Ectodermal cell (in vitro differentiated cells): ENCODE measurements around the gene SSC5D.

ENCODE experiments used
- H3K27ac ChIP-seq: 2 replicates; pipeline ENCODE4 v1.7.0; 2013; ENCODE audit warnings: mild to moderate bottlenecking, low read depth, low read length; ENCODE audit not compliant: insufficient read depth, poor library complexity, severe bottlenecking
- H3K27me3 ChIP-seq: 2 replicates; pipeline ENCODE4 v1.7.0; 2013; ENCODE audit warnings: mild to moderate bottlenecking, low read length; ENCODE audit not compliant: insufficient read depth, control insufficient read depth, poor library complexity, severe bottlenecking
- H3K36me3 ChIP-seq: one replicate; pipeline ENCODE4 v1.7.0; 2013; ENCODE audit warnings: low read length; ENCODE audit not compliant: control insufficient read depth, insufficient read depth
- H3K4me1 ChIP-seq: one replicate; pipeline ENCODE4 v1.7.0; 2013; ENCODE audit warnings: low read length; ENCODE audit not compliant: control insufficient read depth, insufficient read depth
- H3K4me3 ChIP-seq: 2 replicates; pipeline ENCODE4 v1.7.0; 2013; ENCODE audit warnings: low read depth, low read length, control low read depth; ENCODE audit not compliant: insufficient read depth
- H3K9me3 ChIP-seq: 2 replicates; pipeline ENCODE4 v1.7.0; 2013; ENCODE audit warnings: mild to moderate bottlenecking, low read length, moderate library complexity; ENCODE audit not compliant: control insufficient read depth
- WGBS, 2 experiments: methylation state at CpG; one replicate each; pipeline ENCODE4 v1.1.7; 2013; ENCODE audit warnings: missing lambda C conversion rate in 2 of 2; 5-methylcytosine and 5-hydroxymethylcytosine counted together

SSC5D gene

DNA sequence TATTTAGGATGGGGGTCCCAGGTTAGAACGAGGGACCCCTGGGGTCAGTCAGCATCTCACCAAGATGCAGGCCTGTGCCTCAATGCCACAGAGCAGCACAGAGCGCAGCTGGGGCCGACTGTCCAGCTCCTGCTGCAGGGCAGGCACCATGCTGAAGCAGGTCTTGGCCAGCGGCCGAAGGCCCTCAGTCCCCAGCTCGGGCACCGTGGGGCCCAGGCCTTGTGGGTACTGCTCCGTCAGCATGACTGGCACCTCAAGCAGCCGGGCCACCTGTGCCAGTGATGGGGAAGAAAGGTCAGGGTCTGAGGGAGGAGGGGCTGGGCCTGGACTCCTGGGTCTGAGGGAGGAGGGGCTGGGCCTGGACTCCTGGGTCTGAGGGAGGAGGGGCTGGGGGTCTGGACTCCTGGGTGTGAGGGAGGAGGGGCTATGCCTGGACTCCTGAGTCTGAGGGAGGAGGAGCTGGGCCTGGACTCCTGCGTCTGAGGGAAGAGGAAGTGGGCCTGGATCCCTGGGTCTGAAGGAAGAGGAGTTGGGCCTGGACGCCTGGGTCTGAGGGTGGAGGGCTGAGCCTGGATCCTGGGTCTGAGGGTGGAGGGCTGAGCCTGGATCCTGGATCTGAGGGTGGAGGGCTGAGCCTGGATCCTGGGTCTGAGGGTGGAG, 32.5 kb upstream of the SSC5D start:
- no peak overlapping the region for H3K4me3 ChIP-seq
- H3K27me3 ChIP-seq, result peaks cover 20% of the 10 kb centered on the region
- H3K4me1 ChIP-seq, result peaks cover 9% of the 10 kb centered on the region
- no peaks in the 10 kb centered on the region for H3K9me3 ChIP-seq
- H3K36me3 ChIP-seq, result no peaks in the 10 kb centered on the region
- 92 to 94% methylated on average over 11 of the region's 11 CpGs for WGBS, 2 experiments
- H3K27ac ChIP-seq, result no peak overlapping the region

- H3K27me3 ChIP-seq, result peaks cover 13% of the 10 kb centered on the region
- no peak overlapping the region for H3K27ac ChIP-seq
- no peak overlapping the region for H3K4me3 ChIP-seq
- WGBS, 2 experiments, result 95% methylated on average over 14 of the region's 14 CpGs
- H3K4me1 ChIP-seq, result peaks cover 9% of the 10 kb centered on the region
- no peaks in the 10 kb centered on the region for H3K36me3 ChIP-seq
- no peaks in the 10 kb centered on the region for H3K9me3 ChIP-seq
Measured at GRCh38 chr19:55456347-55456746, 31.9 kb upstream of the SSC5D start.

GRCh38 chr19:55457683-55458457, 30.4 kb upstream of the SSC5D start:
- Histone ChIP-seq H3K27ac (no peak overlapping the region), H3K27me3 (peaks cover 7% of the 10 kb centered on the region), H3K4me3 (no peak overlapping the region), H3K9me3 (no peaks in the 10 kb centered on the region), H3K4me1 (peaks cover 4% of the 10 kb centered on the region), H3K36me3 (no peaks in the 10 kb centered on the region)
- WGBS, 2 experiments, result 81 to 82% methylated on average over 15 to 16 of the region's 16 CpGs

DNA sequence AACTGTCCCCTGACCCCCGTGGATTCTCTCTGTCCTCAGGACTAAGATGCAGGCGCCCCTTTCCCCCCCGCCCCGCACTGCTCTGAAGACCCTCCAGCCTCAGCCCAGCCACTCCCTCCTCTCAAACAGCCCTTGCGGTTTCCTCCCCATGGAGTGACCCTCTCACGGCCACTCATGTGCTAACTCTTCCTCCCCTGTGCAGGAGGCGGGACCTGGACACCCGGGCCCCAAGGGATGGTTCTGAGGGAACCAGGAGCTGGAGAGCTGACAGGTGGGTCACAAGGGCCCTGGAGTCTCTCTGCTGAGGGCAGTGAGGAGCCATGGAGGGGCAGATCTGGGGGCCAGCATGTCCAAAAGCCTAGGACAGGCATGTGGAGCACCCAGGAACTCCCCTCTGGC, 28.7 kb upstream of the SSC5D start:
- Histone ChIP-seq H3K9me3 (no peaks in the 10 kb centered on the region), H3K36me3 (no peaks in the 10 kb centered on the region), H3K4me1 (peaks cover 13% of the 10 kb centered on the region), H3K27ac (no peak overlapping the region), H3K27me3 (peaks cover 24% of the 10 kb centered on the region), H3K4me3 (no peak overlapping the region)
- 74 to 78% methylated on average over 8 of the region's 8 CpGs for WGBS, 2 experiments

GRCh38 chr19:55459950-55460657, 28.1 kb upstream of the SSC5D start:
- Histone ChIP-seq H3K27ac (no peak overlapping the region), H3K27me3 (peaks cover 24% of the 10 kb centered on the region), H3K36me3 (no peaks in the 10 kb centered on the region), H3K4me3 (peak overlapping the region; percentile 60), H3K9me3 (no peaks in the 10 kb centered on the region), H3K4me1 (peaks cover 19% of the 10 kb centered on the region)
- WGBS, 2 experiments, result 82 to 84% methylated on average over 16 of the region's 16 CpGs

DNA sequence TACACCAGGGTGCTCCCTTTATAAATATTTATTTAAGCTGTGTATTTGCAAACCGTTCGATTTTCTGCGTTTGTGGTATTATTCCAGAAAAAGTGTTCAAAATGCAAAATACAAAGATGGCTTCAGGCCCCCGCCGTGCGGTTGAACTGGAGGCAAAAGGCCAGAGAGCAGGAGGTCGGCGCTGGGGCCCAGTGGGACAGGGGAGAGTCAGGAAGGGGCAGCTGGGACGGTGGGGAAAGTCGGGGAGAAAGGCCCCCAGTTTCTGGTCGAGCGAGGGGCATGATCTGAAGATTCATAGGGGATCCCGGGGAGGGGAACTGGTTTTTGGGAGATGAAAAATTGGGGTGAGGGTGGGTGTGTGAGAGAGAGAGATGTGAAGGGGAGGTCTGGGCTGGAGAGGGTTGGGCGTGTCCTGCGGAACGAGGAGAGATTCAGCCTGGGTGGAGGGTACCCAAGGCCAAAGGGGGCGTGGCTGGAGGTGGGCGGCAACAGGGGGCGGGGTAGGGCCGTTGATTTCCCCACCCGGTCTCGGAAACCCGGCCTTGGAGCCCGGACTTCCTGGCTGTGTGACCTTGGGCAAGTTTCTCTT, 27.5 kb upstream of the SSC5D start:
- peak overlapping the region; percentile 74 for H3K27ac ChIP-seq

GRCh38 chr19:55461259-55461973, 26.8 kb upstream of the SSC5D start, which contains the start of gene ISOC2:
TSS of gene ISOC2 (minus strand) at chr19:55461642. CDS start at chr19:55456486, 5,156 bp downstream.
- peak within 1 kb of the TSS; percentile 74 for H3K27ac ChIP-seq

More for the DNA sequence above, 27.5 kb upstream of the SSC5D start:
- Histone ChIP-seq H3K9me3 (no peaks in the 10 kb centered on the region), H3K36me3 (no peaks in the 10 kb centered on the region), H3K4me3 (peak overlapping the region; percentile 60), H3K27me3 (peaks cover 29% of the 10 kb centered on the region), H3K4me1 (peaks cover 19% of the 10 kb centered on the region)
- 12 to 14% methylated on average over 24 of the region's 24 CpGs for WGBS, 2 experiments

DNA sequence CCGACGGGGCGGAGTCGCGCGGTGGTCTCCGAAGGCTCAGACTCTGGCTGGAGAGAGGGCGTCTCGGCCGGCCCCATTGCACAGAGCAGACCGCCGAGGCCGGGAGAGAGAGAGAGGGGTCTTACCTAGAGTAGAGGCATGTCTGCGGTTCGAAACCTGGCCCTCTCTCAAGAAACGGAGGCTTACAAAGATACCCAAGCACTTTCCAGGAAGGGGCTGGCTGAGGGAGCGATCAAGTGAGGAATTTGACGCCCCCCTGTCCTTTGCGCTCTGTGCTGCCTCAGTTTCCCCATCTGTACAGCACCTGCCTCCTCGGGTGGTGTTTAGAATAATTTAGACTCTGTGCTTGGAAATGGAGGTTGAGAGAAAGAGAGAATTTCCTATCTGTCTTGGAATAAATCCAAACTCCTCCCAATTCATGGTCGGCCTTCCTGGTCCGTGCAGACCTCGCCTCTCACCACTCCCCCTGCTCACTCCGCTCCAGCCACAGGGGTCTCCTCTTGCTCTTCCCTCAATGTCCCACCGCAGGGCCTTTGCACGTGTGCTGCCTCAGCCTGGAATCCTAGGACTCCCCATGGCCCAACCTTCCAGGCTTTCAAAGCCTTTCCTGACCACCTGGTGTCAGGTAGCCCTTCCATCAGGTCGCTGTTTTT, 26.1 kb upstream of the SSC5D start:
- no peaks in the 10 kb centered on the region for H3K36me3 ChIP-seq
- no peak overlapping the region for H3K27ac ChIP-seq
- H3K27me3 ChIP-seq, result peaks cover 33% of the 10 kb centered on the region
- no peaks in the 10 kb centered on the region for H3K9me3 ChIP-seq
- peak overlapping the region; percentile 36 for H3K4me3 ChIP-seq
- H3K4me1 ChIP-seq, result peaks cover 19% of the 10 kb centered on the region
- 34% methylated on average over 27 of the region's 27 CpGs for WGBS, 2 experiments

More at GRCh38 chr19:55461259-55461973, 26.8 kb upstream of the SSC5D start, which contains the start of gene ISOC2:
- 0% methylated on average over 54 of the region's 54 CpGs for WGBS, 2 experiments
- Histone ChIP-seq H3K9me3 (no peaks in the 10 kb centered on the region), H3K4me1 (peaks cover 19% of the 10 kb centered on the region), H3K27me3 (peaks cover 33% of the 10 kb centered on the region), H3K4me3 (peak within 1 kb of the TSS; percentile 60), H3K36me3 (no peaks in the 10 kb centered on the region)

GRCh38 chr19:55462722-55463121, 25.5 kb upstream of the SSC5D start:
- H3K27me3 ChIP-seq, result peaks cover 33% of the 10 kb centered on the region
- H3K27ac ChIP-seq, result no peak overlapping the region
- H3K36me3 ChIP-seq, result no peaks in the 10 kb centered on the region
- WGBS, 2 experiments, result 84 to 90% methylated on average over 11 of the region's 11 CpGs
- H3K9me3 ChIP-seq, result no peaks in the 10 kb centered on the region
- H3K4me3 ChIP-seq, result no peak overlapping the region
- peaks cover 19% of the 10 kb centered on the region for H3K4me1 ChIP-seq
